ENCODE data around the gene GNAI2.

The GNAI2 gene

GRCh38 chr3:50235716-50236483, at the start of gene GNAI2:
GNAI2 (plus strand) TSS chr3:50236204; CDS start chr3:50236336, 132 bp downstream.
- peak; percentile 99 for DNase-seq

- DNase-seq: no peak
These were observed 48.3 kb upstream of the GNAI2 start for GRCh38 chr3:50187750-50188149.

GRCh38 chr3:50189274-50189673, 46.7 kb upstream of the GNAI2 start:
- peak; percentile 53 for DNase-seq

GRCh38 chr3:50189989-50190388, 46.0 kb upstream of the GNAI2 start:
- no peak for DNase-seq

GRCh38 chr3:50190936-50191660, 44.9 kb upstream of the GNAI2 start, which contains the start of gene GNAT1:
GNAT1 (plus strand) TSS chr3:50191610; CDS start chr3:50191726, 116 bp downstream.
- no peak for DNase-seq

- no peak for DNase-seq
These were observed 43.9 kb upstream of the GNAI2 start for GRCh38 chr3:50192124-50192523.

GRCh38 chr3:50192689-50193141, 43.3 kb upstream of the GNAI2 start:
- DNase-seq: peak; percentile 78

- DNase-seq: no peak
These were observed 42.7 kb upstream of the GNAI2 start for GRCh38 chr3:50193286-50193685.

GRCh38 chr3:50193746-50194127, 42.3 kb upstream of the GNAI2 start:
- no peak for DNase-seq

- DNase-seq: peak; percentile 76
These were observed 41.7 kb upstream of the GNAI2 start for GRCh38 chr3:50194128-50194902.

- peak; percentile 24 for DNase-seq
These were observed 41.0 kb upstream of the GNAI2 start for GRCh38 chr3:50194903-50195500.

GRCh38 chr3:50195501-50196252, 40.3 kb upstream of the GNAI2 start:
- no peak for DNase-seq

- DNase-seq: no peak
These were observed 39.7 kb upstream of the GNAI2 start for GRCh38 chr3:50196253-50196801.

GRCh38 chr3:50201573-50202315, 34.3 kb upstream of the GNAI2 start:
- DNase-seq: no peak

GRCh38 chr3:50202353-50203112, 33.5 kb upstream of the GNAI2 start:
- no peak for DNase-seq

- no peak for DNase-seq
These were observed 32.7 kb upstream of the GNAI2 start for GRCh38 chr3:50203113-50203808.

- no peak for DNase-seq
These were observed 31.9 kb upstream of the GNAI2 start for GRCh38 chr3:50203809-50204803.

GRCh38 chr3:50204804-50205412, 31.1 kb upstream of the GNAI2 start, which contains the start of gene SLC38A3:
SLC38A3 (plus strand) TSS chr3:50205271; CDS start chr3:50214200, 8,929 bp downstream.
- no peak for DNase-seq
